ENCODE results near the gene SIX3. TPM values are rescaled to one million over a fixed set of nuclear protein-coding genes. Genes with fewer than 3 reads are reported as not detected.
A peak's percentile ranks its signal among the peaks of the same experiment; 100 is the strongest.

Gene SIX3
- total RNA-seq, 1 donor from 2014 or later = not detected

- Mint-ChIP-seq H3K4me1 (ENCODE audit: unreplicated experiment) (peaks cover 37% of the 10 kb centered on the region), H3K36me3 (ENCODE audit: low read depth, unreplicated experiment) (no peaks in the 10 kb centered on the region)
Observed at GRCh38 chr2:44939106-44940048, 2.1 kb upstream of the SIX3 start.

GRCh38 chr2:44940049-44940494 is 1.4 kb upstream of the SIX3 start:
- Mint-ChIP-seq H3K27ac (ENCODE audit: unreplicated experiment) (peak overlapping the region; percentile 78), H3K9me3 (ENCODE audit: unreplicated experiment) (no peaks in the 10 kb centered on the region), H3K4me1 (ENCODE audit: unreplicated experiment) (peaks cover 41% of the 10 kb centered on the region), H3K27me3 (ENCODE audit: unreplicated experiment) (peaks cover 41% of the 10 kb centered on the region), H3K4me3 (ENCODE audit: unreplicated experiment) (no peak overlapping the region), H3K36me3 (ENCODE audit: low read depth, unreplicated experiment) (no peaks in the 10 kb centered on the region)
- no peak for DNase-seq (ENCODE audit: low spot score)
- TF ChIP-seq CTCF (IDR thresholded peaks at IDR 0.05; ENCODE audit: unreplicated experiment) = no peak

More at GRCh38 chr2:44939106-44940048, 2.1 kb upstream of the SIX3 start:
- TF ChIP-seq CTCF (IDR thresholded peaks at IDR 0.05; ENCODE audit: unreplicated experiment) = no peak
- DNase-seq (ENCODE audit: low spot score) = no peak
- Mint-ChIP-seq H3K9me3 (ENCODE audit: unreplicated experiment) (no peaks in the 10 kb centered on the region), H3K27ac (ENCODE audit: unreplicated experiment) (peak overlapping the region; percentile 78), H3K4me3 (ENCODE audit: unreplicated experiment) (no peak overlapping the region), H3K27me3 (ENCODE audit: unreplicated experiment) (peaks cover 36% of the 10 kb centered on the region)

- peaks cover 47% of the 10 kb centered on the region for H3K27me3 Mint-ChIP-seq (ENCODE audit: unreplicated experiment)
- H3K9me3 Mint-ChIP-seq (ENCODE audit: unreplicated experiment) = no peaks in the 10 kb centered on the region
- H3K4me3 Mint-ChIP-seq (ENCODE audit: unreplicated experiment) = peak overlapping the region; percentile 37
- no peaks in the 10 kb centered on the region for H3K36me3 Mint-ChIP-seq (ENCODE audit: low read depth, unreplicated experiment)
- H3K4me1 Mint-ChIP-seq (ENCODE audit: unreplicated experiment) = peaks cover 47% of the 10 kb centered on the region
- no peak for DNase-seq (ENCODE audit: low spot score)
- no peak overlapping the region for H3K27ac Mint-ChIP-seq (ENCODE audit: unreplicated experiment)
- TF ChIP-seq CTCF (IDR thresholded peaks at IDR 0.05; ENCODE audit: unreplicated experiment) = no peak
Observed at GRCh38 chr2:44940732-44941464, 604 bp upstream of the SIX3 start.

GRCh38 chr2:44942304-44943030 is 965 bp downstream of the SIX3 start:
- H3K4me1 Mint-ChIP-seq (ENCODE audit: unreplicated experiment) = peaks cover 43% of the 10 kb centered on the region
- TF ChIP-seq CTCF (IDR thresholded peaks at IDR 0.05; ENCODE audit: unreplicated experiment) = no peak
- no peak for DNase-seq (ENCODE audit: low spot score)
- H3K27ac Mint-ChIP-seq (ENCODE audit: unreplicated experiment) = no peak overlapping the region
- H3K27me3 Mint-ChIP-seq (ENCODE audit: unreplicated experiment) = peaks cover 50% of the 10 kb centered on the region
- no peaks in the 10 kb centered on the region for H3K9me3 Mint-ChIP-seq (ENCODE audit: unreplicated experiment)
- peak overlapping the region; percentile 45 for H3K4me3 Mint-ChIP-seq (ENCODE audit: unreplicated experiment)
- H3K36me3 Mint-ChIP-seq (ENCODE audit: low read depth, unreplicated experiment) = no peaks in the 10 kb centered on the region

Measured in endothelial cell (in vitro differentiated cells).